NCI-H774 (cell line): Measurements from ENCODE around the gene ECHDC1.
"Not testable (repeated sequence)": the region's sequence is repeated elsewhere in the genome, so short reads cannot be mapped to it uniquely, and the experiment has no call there.

Experiments used
- DNase-seq: peaks from one replicate; lab custom pipeline; 2025; lab: John Stamatoyannopoulos, UW

ECHDC1 gene

DNA sequence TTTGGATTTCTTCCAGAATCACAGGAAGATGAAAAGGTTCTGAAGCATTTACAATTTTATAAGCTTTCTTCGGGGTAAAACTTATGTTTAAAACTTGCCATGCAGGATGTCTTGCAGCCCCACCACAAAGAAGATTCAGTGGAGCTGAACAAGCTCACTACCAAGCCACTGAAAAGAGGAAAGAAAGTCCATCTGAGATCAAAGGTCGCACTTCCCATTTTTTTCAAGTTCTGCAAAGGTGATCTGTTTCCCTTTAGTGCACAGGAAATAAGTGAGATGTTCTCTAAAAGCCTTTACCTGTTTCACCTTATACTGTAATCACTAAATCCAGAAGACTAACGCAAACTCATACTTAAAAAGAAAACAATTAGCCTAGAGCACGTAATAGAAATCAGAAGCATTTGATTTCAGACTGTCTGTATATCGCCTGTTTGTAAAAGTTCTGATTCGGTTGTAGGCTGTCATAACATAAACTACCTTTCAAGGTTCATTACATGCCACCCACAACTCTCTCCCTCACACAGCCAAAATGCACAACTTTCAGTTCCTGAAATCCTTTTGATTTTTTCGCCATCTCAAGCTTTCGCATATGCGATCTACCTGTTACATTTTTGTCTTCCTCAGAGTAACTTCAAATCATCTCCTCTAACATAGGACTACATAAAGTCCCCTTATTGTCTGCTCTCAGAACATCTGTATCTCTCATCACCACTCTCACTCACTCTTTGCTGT, 1.8 kb downstream of the ECHDC1 start:
- DNase-seq, result no peak

DNA sequence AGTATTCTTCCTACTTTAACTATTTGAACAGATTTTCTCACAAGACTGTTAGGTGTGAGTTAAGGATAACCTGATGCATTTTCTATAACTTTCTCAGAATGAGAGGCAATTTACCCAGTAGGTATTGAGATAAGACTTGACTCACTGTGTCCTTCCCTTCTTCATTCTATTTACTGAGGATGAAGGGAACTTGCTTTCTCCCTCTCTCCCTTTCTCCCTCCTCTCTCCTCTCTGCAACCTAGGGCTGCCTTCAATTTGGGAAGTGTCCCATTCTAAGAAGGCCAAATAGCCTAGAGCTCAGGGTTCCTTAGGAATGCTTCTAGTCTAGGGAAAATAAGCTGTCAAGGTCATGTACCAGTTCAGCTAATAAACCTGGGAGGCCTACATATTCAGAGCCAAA, 3.2 kb downstream of the ECHDC1 start:
- DNase-seq, result no peak

DNA sequence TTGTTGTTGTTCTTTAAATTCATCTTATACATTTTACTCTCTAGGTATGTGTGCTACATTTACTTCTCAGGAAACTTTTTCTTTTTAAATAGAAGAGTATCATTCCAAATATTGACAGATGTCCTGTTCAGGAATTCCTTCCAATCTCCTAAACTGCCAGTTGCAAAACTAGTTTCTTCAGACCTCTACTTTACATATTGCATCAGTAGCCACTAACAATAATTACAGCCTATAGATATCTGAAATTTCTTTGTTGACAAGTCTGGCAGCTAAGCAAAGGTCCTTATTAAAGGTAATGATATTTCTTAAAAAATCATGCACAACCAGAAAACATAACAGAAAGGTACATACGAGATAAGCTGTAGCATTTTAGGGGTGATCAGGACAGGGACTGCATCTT, 4.5 kb downstream of the ECHDC1 start:
- no peak for DNase-seq

DNA sequence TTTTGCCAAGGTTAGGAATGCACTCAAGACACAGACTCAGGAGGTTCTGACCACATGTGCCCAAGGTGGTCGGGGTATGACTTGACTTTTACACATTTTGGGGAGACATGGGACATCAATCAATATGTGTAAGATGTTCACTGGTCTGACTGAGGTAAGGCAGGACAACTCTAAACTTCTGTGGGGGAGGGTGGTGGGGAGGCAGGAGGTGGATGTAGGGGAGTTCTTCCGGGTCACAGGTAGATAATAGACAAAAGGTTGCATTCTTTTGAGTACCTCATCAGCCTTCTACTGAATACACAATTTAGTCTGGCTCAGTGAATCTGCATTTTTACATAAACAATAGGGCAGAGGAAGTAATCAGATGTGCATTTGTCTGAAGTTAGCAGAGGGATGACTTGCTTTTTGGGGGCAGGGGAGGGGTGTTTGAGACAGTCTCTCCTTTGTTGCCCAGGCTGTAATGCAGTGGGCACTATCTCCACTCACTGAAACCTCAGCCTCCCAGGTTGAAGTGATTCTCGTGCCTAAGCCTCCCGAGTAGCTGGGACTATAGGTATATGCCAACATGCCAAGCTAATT, 10.9 kb downstream of the ECHDC1 start:
- DNase-seq, result no peak

DNA sequence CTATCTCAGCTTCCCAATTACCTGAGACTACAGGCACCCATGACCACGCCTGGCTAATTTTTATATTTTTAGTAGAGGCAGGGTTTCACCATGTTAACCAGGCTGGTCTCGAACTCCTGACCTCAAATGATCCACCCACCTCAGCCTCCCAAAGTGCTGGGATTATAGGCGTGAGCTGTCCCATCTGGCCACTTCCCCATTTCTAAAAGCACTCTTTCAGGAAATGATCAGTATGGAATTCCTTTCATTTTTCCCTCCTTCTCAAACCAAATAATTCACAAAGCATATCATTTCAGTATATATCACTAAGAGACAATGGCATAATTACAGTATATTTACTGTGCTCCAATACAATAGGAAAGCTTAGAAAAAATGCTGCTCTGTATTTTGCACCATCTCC, 12.2 kb downstream of the ECHDC1 start:
- not testable (repeated sequence) for DNase-seq

DNA sequence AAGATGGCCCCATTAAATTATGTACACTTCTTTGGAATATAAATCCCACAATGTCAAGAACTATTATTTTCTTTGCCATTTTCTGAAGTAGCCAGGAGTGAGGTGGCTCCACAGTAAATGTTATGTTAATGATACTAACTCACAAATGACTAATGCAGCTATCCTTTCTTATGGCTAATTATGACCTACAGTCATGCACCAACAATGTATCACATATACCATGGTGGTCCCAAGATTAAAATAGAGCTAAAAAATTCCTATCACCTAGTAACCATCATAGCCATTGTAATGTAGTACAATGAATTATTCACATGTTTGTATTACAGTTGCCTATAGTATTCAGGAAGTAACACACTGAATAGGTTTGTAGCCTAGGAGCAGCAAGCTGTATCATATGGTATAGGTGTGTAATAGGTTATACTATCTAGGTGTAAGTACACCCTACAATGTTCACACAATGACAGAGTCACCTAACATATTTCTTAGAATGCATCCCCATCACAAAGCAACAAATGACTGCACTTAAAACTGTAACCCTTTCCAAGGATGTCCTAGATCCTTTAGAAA, 15.3 kb downstream of the ECHDC1 start:
- no peak for DNase-seq

DNA sequence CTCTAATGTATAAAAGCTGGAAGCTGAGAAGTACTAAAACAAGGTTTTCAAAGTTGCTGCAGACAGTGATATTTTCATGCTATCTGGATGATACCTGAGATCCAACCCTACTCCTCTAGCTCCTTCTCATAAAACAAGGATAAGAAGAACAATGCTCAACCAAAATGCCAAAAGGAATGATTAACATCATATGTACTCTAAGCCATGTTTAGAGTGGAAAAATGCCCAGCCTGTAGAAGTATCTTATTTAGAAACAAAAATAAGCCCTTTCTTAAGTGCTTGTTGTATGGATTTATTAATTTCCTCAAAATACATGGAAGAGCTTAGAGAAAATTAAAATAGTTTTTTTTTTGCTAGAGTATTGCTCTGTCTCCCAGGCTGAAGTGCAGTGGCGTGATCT, 23.7 kb downstream of the ECHDC1 start:
- no peak for DNase-seq

DNA sequence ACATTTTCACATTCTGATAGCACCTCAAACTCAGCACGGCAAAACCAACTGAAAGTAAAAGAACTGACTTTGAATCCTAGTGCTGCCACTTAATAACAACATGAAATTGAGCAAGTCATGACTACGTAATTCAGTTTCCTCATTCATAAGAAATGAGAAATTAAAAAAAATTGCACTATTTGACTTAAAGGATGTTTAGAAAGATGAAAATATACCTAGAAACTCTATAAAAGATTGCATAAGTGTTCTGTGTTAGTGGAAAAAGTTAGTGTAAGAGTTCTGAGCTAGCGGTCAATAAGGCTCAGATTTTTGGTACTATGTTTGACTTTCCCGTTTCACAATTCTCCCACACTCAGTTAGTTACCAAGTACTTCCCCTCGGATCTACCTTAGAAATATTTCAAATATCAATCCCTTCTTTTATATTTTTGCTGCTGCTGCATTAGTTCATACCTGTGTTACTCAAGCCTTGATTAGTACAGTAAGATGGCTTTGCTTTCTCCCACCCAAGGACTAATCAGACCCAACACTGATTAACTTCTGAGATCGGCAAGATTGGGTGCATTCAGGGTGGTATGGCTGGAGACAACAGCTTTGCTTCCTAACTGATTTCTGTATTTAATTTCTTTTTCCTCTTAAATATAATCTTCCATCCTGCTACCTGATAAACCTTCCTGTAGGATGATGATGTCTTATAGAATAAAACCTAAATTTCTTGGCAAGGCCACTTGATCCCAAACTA, 25.9 kb downstream of the ECHDC1 start:
- no peak for DNase-seq

DNA sequence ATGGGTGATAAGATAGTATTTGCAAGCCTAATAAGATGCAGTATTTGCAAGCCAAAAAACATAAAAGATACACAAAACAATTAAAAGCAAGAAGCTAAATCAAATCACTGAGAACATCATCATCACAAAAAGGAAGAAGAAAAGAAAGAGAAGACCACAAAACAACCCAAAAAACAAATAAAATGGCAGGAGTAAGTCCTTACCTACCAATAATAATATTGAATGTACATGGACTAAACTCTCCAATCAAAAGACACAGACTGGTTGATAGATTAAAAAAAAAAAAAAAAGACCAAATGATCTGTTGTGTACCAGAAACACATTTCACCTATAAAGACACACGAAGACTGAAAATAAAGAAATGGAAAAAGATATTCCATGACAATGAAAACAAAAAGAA, 37.7 kb downstream of the ECHDC1 start:
- DNase-seq, result no peak

DNA sequence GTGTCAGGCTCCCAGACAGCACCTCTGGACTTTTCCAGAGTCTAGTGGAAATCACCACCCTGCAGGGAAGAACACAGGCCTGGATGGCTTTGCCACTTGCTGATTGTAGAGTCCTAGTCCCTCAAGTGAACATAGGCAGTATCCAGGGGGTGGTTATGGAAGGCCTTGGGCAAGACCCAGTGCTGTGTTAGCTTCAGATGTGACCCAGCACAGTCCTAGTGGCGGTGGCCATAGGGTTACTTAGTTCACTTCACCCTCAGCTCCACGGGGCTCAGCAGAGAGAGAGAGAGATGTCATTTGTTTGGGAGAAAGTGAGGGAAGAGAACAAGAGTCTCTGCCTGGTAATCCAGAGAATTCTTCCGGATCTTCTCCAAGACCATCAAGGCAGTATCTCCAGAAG, 39.5 kb downstream of the ECHDC1 start:
- no peak for DNase-seq

DNA sequence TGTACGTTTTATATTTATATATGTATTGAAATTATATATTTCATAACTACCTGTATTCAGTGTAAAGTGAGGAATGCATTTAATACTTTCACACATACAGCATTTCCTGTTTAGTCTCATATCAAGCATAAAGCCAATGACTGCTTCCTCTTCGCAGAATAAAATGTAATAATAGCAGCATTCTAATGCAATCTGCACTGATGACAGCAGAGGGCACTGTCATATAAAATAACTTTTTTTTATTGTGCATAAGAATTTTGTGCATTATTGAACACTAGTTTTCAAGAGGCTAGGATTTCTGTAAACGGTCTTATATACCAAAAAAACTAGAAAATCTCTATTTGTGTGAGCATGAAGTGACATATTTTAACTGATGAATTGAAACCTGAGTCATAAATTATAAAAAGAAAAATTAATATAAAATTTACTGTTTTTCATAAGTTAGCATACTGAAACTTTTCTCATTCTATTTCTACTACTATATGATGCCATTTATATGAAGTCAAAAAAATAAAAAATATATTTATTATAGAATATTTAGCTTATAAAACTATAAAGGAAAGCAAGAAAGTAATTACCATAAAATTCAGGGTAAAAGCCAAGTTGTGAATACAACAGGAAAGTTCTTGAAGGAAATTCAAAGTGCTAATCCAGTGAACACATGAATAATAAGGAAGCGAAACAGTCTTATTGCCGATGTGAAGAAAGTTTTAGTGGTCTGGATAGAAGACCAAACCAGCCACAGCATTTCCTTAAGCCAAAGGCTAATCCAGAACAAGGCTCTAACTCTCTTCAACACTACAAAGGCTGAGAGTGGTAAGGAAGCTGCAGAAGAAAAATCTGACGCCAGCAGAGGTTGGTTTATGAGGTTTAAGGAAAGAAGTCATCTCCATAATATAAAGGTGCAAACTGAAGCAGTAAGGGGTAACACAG, 40.4 kb downstream of the ECHDC1 start:
- DNase-seq, result peak; percentile 22

DNA sequence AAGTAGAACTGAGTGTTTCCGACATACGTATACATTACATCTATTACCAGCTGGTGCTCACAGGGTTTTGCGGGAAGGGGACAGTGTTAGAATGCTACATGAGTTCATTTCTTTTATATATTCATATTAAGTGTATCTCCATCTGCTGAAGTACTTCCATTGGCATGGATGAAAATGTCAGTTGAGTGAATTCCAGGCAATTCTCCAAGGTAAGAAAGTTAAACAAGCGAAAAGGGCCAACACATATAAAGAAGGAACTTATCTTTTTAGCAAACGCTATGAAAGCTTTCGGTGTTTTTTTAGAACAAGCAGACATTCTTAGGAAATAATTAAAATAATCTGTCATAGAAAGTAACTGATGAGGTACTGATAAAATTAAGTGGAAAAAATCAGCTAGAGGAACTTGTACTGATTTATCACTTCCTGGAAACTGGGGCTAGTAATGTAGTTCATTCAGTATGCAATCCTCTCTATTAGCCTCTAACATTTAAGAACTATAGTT, 42.2 kb downstream of the ECHDC1 start:
- DNase-seq, result no peak

DNA sequence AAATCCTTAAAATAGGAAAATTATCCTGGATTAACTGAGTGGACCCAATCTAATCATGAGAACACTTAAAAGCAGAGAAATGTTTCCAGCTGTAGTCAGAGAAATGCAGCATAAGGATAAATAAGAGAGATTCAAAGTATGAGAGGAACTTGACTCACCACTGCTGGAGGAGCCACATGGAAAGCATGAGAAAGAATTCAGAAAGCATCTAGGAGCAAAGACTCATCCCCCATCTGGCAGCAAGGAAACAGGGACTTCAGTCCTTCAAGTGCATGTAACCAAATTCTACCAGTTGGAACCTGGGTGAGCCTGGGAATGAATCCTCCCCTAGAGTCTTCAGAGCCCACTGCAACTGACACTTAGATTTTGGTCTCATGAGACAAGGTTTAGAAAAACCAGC, 43.0 kb downstream of the ECHDC1 start:
- DNase-seq, result no peak

DNA sequence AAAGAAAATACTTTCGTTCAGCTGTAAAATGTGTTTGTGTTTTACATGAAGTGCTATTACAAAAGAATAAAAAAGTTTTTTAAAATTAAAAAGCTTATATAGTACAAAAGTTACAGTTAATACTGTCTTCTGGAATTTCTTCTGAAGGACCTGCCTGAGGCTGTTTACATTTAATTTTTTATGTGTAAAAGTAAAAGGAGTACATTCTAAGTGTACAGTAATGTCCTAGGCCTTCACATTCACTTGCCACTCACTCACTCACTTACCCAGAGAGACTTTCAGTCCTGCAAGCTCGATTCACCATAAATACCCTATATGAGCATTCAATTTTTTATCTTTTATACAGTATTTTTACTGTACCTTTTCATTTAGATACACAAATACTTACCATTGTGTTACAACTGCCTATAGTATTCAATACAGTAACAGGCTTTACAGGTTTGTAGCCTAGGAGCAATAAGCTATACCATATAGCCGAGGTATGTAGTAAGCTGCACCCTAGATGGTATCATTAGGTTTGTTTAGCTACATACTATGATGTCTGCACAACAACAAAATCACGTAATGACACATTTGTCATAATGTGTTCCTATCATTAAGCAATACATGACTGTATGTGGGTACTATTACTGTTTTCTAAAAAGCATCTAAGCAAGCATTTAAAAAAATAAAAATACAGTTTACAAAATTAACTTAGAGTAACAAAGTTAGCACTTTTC, 43.7 kb downstream of the ECHDC1 start:
- DNase-seq, result no peak

DNA sequence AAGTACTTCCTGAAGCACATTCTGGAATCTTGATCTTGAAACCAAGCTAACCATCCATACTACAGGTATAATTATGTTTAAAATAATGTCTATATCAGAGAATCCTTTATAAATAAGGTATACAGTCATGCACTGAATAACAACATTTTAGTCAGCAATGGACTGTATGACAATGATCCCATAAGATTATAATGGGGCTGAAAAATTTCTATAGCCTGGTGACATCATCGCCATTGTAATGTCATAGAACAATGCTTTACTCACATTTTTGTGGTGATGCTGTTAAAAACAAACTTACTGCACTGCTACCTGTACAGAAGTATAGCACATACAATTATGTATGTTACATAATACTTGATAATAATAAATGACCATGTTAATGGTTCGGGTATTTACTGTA, 44.9 kb downstream of the ECHDC1 start:
- no peak for DNase-seq

DNA sequence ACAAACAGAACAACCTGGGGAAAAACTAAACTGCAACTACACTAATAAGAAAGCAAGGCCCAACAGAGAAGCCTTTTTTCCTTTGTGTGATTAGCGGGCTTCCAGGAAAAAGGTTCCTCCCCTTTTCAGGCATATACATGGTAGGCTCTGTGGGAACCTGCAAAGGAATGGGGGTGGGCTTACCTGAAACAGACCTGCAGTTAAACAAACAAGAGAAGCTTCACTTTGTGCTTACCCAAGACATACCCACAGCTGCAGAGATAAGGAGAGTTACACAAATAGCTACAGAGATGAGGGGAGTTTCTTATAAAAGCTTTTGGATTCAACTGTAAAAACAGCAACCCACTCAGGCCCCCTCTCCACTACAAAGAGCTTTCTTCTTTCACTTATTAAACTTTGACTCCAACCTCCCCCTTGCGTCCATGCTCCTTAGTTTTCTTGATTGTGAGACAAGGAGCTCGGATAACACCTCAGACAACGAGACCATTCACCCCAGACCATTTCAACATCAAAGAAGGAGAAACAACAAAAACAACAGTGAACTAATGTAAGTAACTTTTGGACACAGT, 45.8 kb downstream of the ECHDC1 start:
- no peak for DNase-seq

DNA sequence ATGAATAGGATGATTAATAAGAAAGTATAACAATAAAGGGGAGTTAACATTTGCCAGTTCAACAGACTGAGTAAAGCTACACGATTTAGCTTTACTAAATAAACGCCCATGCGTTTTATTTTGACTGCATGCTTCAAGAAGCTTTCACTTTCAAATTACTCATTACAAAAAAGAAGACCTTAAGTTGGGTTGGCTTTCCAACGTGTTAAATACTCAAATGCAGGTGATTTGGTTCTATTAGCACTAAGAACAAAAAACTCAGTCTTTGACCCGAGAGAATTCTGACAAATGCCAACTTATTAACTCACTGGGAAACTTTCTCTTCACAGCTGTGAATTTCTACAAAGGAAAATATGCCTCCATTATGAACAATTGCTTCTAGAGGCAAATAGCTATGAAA, 51.9 kb downstream of the ECHDC1 start:
- no peak for DNase-seq

DNA sequence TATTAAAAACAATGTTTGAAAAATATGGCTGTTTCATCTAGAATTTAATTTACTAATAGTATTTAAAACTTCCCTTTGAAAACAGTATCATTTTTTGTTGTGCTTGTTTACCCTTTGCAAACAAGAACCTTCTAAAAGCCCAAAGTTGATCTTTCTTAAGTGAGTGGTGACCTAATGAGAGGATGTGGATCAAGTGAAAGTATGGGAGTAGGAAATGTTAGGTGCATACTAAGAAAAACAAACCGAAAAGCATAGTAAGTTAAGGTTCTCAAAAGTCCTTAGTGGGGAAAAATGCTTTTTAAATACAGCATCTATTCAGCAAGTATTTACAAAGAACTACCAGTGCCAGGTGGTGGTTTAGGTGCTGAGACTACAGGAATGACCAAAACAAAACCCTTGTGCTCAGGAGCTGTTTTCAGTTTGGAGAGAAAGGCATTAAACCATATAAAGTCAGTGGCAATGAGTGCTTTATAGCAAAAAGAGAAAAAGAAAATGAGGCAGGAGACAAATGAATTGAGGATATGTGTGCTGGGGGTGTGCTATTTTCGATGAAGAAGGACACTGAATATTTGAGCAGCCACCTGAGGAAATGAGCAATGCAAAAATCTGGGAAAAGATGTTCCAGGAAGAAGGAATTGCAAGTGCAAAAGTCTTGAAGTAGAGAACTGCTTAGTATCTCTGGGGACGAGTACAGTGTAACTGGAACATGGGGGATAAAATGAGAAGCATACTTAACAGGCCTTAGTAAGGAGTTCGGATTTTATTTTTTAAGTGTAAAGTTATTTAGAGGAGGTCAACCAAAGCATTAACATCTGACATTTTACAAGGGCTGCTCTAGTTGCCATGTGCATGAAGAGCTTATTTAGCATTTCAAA, 52.8 kb downstream of the ECHDC1 start:
- no peak for DNase-seq

DNA sequence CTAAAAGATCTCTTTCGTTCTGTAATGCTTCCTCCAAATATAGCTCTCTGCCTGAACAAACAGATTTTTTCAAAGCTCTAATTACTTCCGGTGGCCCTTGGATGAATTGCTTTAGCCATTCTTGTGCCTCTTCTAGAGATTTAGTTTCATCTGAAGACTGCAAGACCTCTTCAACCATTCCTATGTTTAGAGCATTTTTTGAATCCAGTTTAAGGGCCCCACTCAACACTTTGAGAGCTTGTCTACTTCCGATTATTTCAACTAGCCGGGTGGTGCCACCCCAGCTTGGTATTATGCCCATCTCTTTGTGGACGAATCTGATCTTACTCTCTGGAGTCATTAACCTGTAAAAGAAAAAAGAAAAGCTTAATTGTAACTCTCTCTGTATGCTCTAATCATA, 53.5 kb downstream of the ECHDC1 start:
- DNase-seq, result peak; percentile 26

DNA sequence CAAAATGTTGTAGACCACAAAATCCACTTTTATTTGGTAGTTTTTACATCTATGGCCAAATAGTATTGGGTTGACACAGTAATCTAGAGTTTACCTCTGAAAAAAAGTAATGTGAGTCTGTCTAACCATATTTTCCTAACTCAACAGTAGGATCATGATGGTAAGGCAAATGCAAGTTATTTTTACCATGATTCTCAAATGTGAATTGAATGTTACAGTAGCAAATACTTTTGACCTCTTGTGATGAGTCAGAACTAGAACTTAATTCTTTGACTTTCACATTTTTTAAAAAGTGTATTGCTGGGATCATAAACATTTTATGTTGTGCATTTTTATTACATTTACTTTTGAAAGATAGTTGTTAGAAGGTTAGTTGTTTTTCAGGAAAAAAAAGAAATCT, 54.7 kb downstream of the ECHDC1 start:
- no peak for DNase-seq
